ENCODE data around the gene SEZ6L.

DNA sequence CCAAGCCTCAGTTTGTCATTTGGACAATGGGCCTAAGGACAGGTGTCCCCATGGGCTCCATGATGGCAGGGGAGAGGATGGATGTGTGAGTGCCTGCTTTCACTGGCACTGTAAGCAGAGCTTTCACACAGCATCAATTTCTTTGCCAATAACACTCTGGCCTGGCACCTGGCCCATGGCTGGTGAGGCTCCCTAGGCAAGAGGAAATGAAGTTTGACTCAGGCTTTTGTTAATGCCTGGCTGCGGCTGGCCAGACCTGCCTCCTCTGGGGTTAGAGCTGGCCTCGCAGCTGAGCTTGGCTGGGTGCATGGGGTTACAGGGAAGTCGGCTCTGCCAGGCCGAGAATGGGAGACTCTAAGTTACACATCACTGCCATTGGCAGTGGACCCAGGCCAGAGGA is 30.0 kb upstream of the SEZ6L start:
- TF ChIP-seq, protein P1, sequence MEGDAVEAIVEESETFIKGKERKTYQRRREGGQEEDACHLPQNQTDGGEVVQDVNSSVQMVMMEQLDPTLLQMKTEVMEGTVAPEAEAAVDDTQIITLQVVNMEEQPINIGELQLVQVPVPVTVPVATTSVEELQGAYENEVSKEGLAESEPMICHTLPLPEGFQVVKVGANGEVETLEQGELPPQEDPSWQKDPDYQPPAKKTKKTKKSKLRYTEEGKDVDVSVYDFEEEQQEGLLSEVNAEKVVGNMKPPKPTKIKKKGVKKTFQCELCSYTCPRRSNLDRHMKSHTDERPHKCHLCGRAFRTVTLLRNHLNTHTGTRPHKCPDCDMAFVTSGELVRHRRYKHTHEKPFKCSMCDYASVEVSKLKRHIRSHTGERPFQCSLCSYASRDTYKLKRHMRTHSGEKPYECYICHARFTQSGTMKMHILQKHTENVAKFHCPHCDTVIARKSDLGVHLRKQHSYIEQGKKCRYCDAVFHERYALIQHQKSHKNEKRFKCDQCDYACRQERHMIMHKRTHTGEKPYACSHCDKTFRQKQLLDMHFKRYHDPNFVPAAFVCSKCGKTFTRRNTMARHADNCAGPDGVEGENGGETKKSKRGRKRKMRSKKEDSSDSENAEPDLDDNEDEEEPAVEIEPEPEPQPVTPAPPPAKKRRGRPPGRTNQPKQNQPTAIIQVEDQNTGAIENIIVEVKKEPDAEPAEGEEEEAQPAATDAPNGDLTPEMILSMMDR (IDR thresholded peaks at IDR 0.05; ENCODE audit: insufficient read depth, low read depth, low read length): no peak
- no peak for TF ChIP-seq EZH2 (IDR thresholded peaks at IDR 0.05; ENCODE audit: insufficient read depth, low read length)
